HUES64 (cell line): ENCODE results near the gene VASN.

Experiments used
- H3K27ac ChIP-seq: 2 replicates; pipeline ENCODE4 v1.7.0; 2013; ENCODE audit warnings: low read depth, low read length, inconsistent platforms
- H3K27me3 ChIP-seq: 2 replicates; pipeline ENCODE4 v1.6.1; 2013; ENCODE audit warnings: mild to moderate bottlenecking, low read length; ENCODE audit not compliant: insufficient read depth
- H3K36me3 ChIP-seq: 2 replicates; pipeline ENCODE4 v1.6.1; 2013; ENCODE audit warnings: mild to moderate bottlenecking, low read length; ENCODE audit not compliant: insufficient read depth
- H3K4me1 ChIP-seq: 2 replicates; pipeline ENCODE4 v1.6.1; 2013; ENCODE audit warnings: mild to moderate bottlenecking, low read length, moderate library complexity; ENCODE audit not compliant: insufficient read depth
- H3K4me3 ChIP-seq: 2 replicates; pipeline ENCODE4 v1.5.1; 2013; ENCODE audit warnings: mild to moderate bottlenecking, low read length, moderate library complexity
- H3K9ac ChIP-seq: 2 replicates; pipeline ENCODE4 v1.6.1; 2013; ENCODE audit warnings: mild to moderate bottlenecking, low read depth, low read length
- H3K9me3 ChIP-seq: 2 replicates; pipeline ENCODE4 v1.6.1; 2013; ENCODE audit warnings: low read depth, low read length; ENCODE audit not compliant: insufficient read depth
- WGBS: fragments of 150-250, 120-280 bp; methylation state at CpG from one replicate; pipeline ENCODE4 v1.1.7; 2013; ENCODE audit warnings: missing lambda C conversion rate; 5-methylcytosine and 5-hydroxymethylcytosine counted together

Gene VASN

DNA sequence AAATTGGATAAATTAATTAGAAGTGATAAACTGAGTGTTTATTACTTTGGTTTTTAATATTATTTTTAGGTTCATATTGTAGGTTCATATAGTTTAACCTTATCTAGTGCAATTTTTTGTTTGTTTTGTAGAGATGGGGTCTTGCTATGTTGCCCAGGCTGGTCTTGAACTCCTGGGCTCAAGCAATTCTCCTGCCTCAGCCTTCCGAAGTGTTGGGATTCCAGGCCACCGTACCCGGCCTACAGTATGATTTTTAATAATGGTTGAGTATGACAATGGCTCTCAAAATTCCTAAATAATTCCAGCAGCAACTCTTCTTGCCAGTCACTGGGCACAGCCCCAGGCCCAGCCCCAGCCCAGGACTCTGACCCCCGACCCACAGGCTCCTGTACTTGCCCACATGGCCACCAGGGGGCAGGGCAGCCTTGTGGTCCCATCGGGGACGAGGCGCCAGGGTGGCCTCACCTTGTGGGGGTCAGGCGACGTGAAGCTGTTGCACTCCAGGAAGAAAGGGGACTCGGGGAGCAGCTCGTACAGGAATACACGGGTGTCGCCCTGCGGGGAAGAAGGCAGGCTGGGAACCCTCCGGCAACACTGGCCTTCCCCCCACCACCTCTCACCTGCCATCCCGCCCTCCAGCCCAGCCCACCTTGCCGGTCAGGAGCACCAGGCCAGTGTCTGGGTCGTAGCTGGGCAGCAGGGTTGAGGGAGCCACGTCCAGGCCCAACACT, 12.7 kb upstream of the VASN start:
- no peaks in the 10 kb centered on the region for H3K9me3 ChIP-seq

GRCh38 chr16:4359914-4360313, 11.7 kb upstream of the VASN start:
- no peak overlapping the region for H3K4me3 ChIP-seq
- 94% methylated on average over 3 of the region's 3 CpGs for WGBS

More for the DNA sequence above, 12.7 kb upstream of the VASN start:
- Histone ChIP-seq H3K36me3 (0 out of 2 replicates have a peak, but pooled peaks cover 3% of the 10 kb centered on the region), H3K4me3 (no peak overlapping the region), H3K27ac (no peak overlapping the region), H3K4me1 (no peaks in the 10 kb centered on the region), H3K27me3 (no peaks in the 10 kb centered on the region), H3K9ac (no peak overlapping the region)
- whole genome bisulfite sequencing: 41% methylated on average over 17 of the region's 19 CpGs

GRCh38 chr16:4360538-4361021, 11.1 kb upstream of the VASN start:
- Histone ChIP-seq H3K27ac (no peak overlapping the region), H3K9ac (no peak overlapping the region), H3K36me3 (0 out of 2 replicates have a peak, but pooled peaks cover 3% of the 10 kb centered on the region), H3K4me1 (no peaks in the 10 kb centered on the region), H3K9me3 (no peaks in the 10 kb centered on the region), H3K4me3 (no peak overlapping the region), H3K27me3 (no peaks in the 10 kb centered on the region)
- WGBS: 85% methylated on average over 11 of the region's 11 CpGs

More at GRCh38 chr16:4359914-4360313, 11.7 kb upstream of the VASN start:
- no peak overlapping the region for H3K9ac ChIP-seq
- no peaks in the 10 kb centered on the region for H3K4me1 ChIP-seq
- no peaks in the 10 kb centered on the region for H3K9me3 ChIP-seq
- H3K27ac ChIP-seq: no peak overlapping the region
- H3K36me3 ChIP-seq: 0 out of 2 replicates have a peak, but pooled peaks cover 3% of the 10 kb centered on the region
- no peaks in the 10 kb centered on the region for H3K27me3 ChIP-seq

- 0 out of 2 replicates have a peak, but pooled peaks cover 3% of the 10 kb centered on the region for H3K36me3 ChIP-seq
- 93% methylated on average over 28 of the region's 28 CpGs for WGBS
Observed at GRCh38 chr16:4361033-4361943, 10.4 kb upstream of the VASN start.

DNA sequence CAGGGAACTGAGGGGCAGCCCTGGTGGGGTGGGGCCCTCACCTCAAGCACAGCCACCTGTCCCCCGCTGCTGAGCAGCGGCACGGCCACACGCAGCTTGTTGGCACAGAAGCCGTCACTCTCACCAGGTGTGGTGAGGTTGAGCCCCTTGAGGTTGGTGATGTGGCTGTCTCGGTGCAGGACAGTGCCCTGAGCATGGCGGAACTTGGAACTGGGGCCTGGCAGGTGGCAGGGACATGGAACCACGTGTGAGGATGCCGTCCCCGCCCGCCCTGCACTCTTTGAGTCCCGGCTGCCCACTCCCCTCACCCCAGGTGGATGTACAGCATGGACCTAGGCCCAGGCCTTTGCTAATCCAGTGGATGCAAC, 9.7 kb upstream of the VASN start:
- Histone ChIP-seq H3K36me3 (0 out of 2 replicates have a peak, but pooled peaks cover 3% of the 10 kb centered on the region), H3K9me3 (no peaks in the 10 kb centered on the region), H3K27me3 (no peaks in the 10 kb centered on the region), H3K4me1 (no peaks in the 10 kb centered on the region), H3K27ac (no peak overlapping the region), H3K9ac (no peak overlapping the region), H3K4me3 (no peak overlapping the region)
- WGBS: 93% methylated on average over 12 of the region's 12 CpGs

More at GRCh38 chr16:4361033-4361943, 10.4 kb upstream of the VASN start:
- H3K27ac ChIP-seq: no peak overlapping the region
- H3K27me3 ChIP-seq: no peaks in the 10 kb centered on the region
- no peaks in the 10 kb centered on the region for H3K4me1 ChIP-seq
- no peak overlapping the region for H3K4me3 ChIP-seq
- no peak overlapping the region for H3K9ac ChIP-seq
- H3K9me3 ChIP-seq: no peaks in the 10 kb centered on the region

- Histone ChIP-seq H3K9me3 (no peaks in the 10 kb centered on the region), H3K4me3 (no peak overlapping the region), H3K4me1 (no peaks in the 10 kb centered on the region), H3K9ac (no peak overlapping the region), H3K27ac (no peak overlapping the region), H3K27me3 (no peaks in the 10 kb centered on the region), H3K36me3 (0 out of 2 replicates have a peak, but pooled peaks cover 3% of the 10 kb centered on the region)
- WGBS: 88% methylated on average over 19 of the region's 19 CpGs
Observed at GRCh38 chr16:4362476-4363135, 9.0 kb upstream of the VASN start.

DNA sequence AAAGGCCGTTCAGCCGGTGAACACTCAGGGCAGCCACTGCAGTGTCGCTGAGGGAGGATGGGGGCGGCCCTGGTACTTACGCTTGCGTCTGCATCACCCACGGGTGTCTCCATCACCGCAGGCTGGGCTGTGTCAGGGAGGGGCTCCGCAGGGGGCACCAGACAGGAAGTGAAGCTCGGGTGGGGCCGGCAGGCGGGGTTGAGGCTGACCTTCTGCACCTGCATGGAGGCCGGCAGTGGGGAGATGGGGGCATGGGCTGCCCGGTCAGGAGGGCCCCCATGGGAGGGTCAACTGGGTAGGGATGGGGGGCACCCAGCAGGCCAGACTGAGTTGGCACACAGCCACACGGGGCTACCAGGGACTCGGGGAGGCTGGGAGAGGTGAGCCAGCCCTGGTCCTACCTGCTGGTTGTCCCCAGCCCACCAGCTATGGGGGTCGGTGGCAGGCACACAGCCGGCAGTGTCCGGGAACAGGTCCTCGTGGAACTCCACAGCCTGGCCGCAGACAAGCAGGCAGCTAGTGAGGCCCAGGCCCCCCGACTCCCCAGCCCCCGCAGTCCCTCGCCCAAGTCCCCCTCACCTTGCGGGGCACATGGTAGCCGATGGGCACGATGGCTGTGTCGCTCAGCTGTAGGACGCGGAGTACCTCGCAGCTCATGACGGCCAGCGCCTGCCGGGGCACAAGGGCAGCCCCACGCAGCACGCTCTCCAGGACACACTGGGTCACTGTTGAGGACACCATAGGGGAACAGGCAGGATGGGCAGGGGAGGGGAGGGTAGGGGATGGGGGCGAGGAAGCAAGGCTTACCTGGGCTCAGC, 7.2 kb upstream of the VASN start:
- no peak overlapping the region for H3K9ac ChIP-seq
- 92% methylated on average over 37 of the region's 37 CpGs for WGBS
- 0 out of 2 replicates have a peak, but pooled peaks cover 3% of the 10 kb centered on the region for H3K36me3 ChIP-seq
- H3K27me3 ChIP-seq: no peaks in the 10 kb centered on the region
- no peak overlapping the region for H3K4me3 ChIP-seq
- H3K4me1 ChIP-seq: no peaks in the 10 kb centered on the region
- H3K9me3 ChIP-seq: no peaks in the 10 kb centered on the region
- H3K27ac ChIP-seq: no peak overlapping the region

GRCh38 chr16:4365014-4365406, 6.6 kb upstream of the VASN start:
- no peak overlapping the region for H3K4me3 ChIP-seq
- H3K9me3 ChIP-seq: no peaks in the 10 kb centered on the region
- no peaks in the 10 kb centered on the region for H3K27me3 ChIP-seq
- H3K36me3 ChIP-seq: 0 out of 2 replicates have a peak, but pooled peaks cover 3% of the 10 kb centered on the region
- no peak overlapping the region for H3K27ac ChIP-seq
- H3K4me1 ChIP-seq: no peaks in the 10 kb centered on the region
- 95% methylated on average over 10 of the region's 10 CpGs for WGBS
- no peak overlapping the region for H3K9ac ChIP-seq

GRCh38 chr16:4365615-4366014, 6.0 kb upstream of the VASN start:
- no peaks in the 10 kb centered on the region for H3K27me3 ChIP-seq
- 0 out of 2 replicates have a peak, but pooled peaks cover 3% of the 10 kb centered on the region for H3K36me3 ChIP-seq
- H3K9me3 ChIP-seq: no peaks in the 10 kb centered on the region
- no peak overlapping the region for H3K9ac ChIP-seq
- 92% methylated on average over 12 of the region's 12 CpGs for WGBS
- H3K4me1 ChIP-seq: no peaks in the 10 kb centered on the region
- H3K27ac ChIP-seq: no peak overlapping the region
- no peak overlapping the region for H3K4me3 ChIP-seq

GRCh38 chr16:4366016-4366415, 5.6 kb upstream of the VASN start:
- Histone ChIP-seq H3K27ac (no peak overlapping the region), H3K4me3 (no peak overlapping the region)
- WGBS: 94% methylated on average over 13 of the region's 13 CpGs

More at GRCh38 chr16:4366016-4366415, 5.6 kb upstream of the VASN start:
- no peak overlapping the region; the same call in 1 of the 2 replicates for H3K9ac ChIP-seq
- H3K4me1 ChIP-seq: 0 out of 2 replicates have a peak, but pooled peaks cover 2% of the 10 kb centered on the region
- H3K9me3 ChIP-seq: no peaks in the 10 kb centered on the region
- 0 out of 2 replicates have a peak, but pooled peaks cover 3% of the 10 kb centered on the region for H3K36me3 ChIP-seq
- H3K27me3 ChIP-seq: no peaks in the 10 kb centered on the region
